GM23338 (cell line): ENCODE measurements around the gene B3GNT9. TPM values are rescaled to one million over a fixed set of nuclear protein-coding genes. Genes with fewer than 3 reads are reported as not detected.

Experiments
- ATAC-seq: fragments of 200-7000 bp; cut with Tn5 transposase; 3 replicates; pipeline ENCODE4 v1.9.1; 2020
- DNase-seq: peaks from one replicate; pipeline ENCODE4 v3.0.0-alpha.2; 2015; ENCODE audit warnings: low spot score
- H2AFZ ChIP-seq: fragments of 200-600 bp; sonication (generic); 2 replicates; pipeline ENCODE4 v1.8.0; 2016; ENCODE audit warnings: antibody characterized with exemption, mild to moderate bottlenecking, moderate library complexity
- H3F3A ChIP-seq: fragments of 200-600 bp; sonication (generic); replicated peaks from 2 replicates; pipeline ENCODE4 v1.8.0; 2017; ENCODE audit warnings: antibody characterized with exemption, mixed run types, low read depth
- H3K27ac ChIP-seq: fragments of 200-600 bp; sonication (generic); 2 replicates; pipeline ENCODE4 v1.6.1; 2016; ENCODE audit warnings: low read depth
- H3K27me3 ChIP-seq: fragments of 200-600 bp; sonication (generic); 2 replicates; pipeline ENCODE4 v1.8.0; 2016; ENCODE audit warnings: mild to moderate bottlenecking, mixed run types, moderate library complexity; ENCODE audit not compliant: insufficient read depth
- H3K36me3 ChIP-seq: fragments of 200-600 bp; sonication (generic); 2 replicates; pipeline ENCODE4 v1.8.0; 2016; ENCODE audit warnings: mild to moderate bottlenecking; ENCODE audit not compliant: insufficient read depth
- H3K4me1 ChIP-seq: fragments of 200-600 bp; sonication (generic); 2 replicates; pipeline ENCODE4 v1.8.0; 2016; ENCODE audit warnings: mild to moderate bottlenecking, moderate library complexity; ENCODE audit not compliant: insufficient read depth
- H3K4me2 ChIP-seq: fragments of 200-600 bp; sonication (generic); 2 replicates; pipeline ENCODE4 v1.7.1; 2017; ENCODE audit warnings: mixed run types
- H3K4me3 ChIP-seq: fragments of 200-600 bp; sonication (generic); 2 replicates; pipeline ENCODE4 v1.6.1; 2016; ENCODE audit warnings: mixed run types
- H3K79me2 ChIP-seq: fragments of 200-600 bp; sonication (generic); replicated peaks from 2 replicates; pipeline ENCODE4 v1.8.0; 2017; ENCODE audit warnings: mild to moderate bottlenecking; ENCODE audit not compliant: insufficient read depth
- H3K9me2 ChIP-seq: fragments of 200-600 bp; sonication (generic); 2 replicates; pipeline ENCODE4 v1.8.0; 2017; ENCODE audit not compliant: insufficient read depth
- H4K20me1 ChIP-seq: fragments of 200-600 bp; sonication (generic); replicated peaks from 2 replicates; pipeline ENCODE4 v1.8.0; 2017; ENCODE audit warnings: mild to moderate bottlenecking; ENCODE audit not compliant: insufficient read depth
- H3K27ac Mint-ChIP-seq: 2 replicates; pipeline ENCODE4 v1.8.0; 2020; ENCODE audit warnings: inconsistent platforms, mild to moderate bottlenecking, moderate library complexity, mixed read lengths
- H3K27me3 Mint-ChIP-seq: 3 replicates; pipeline ENCODE4 v1.8.0; 2022; ENCODE audit warnings: low read depth, mild to moderate bottlenecking, moderate library complexity, mixed read lengths, inconsistent platforms; ENCODE audit not compliant: insufficient read depth, poor library complexity
- H3K36me3 Mint-ChIP-seq: 3 replicates; pipeline ENCODE4 v1.8.0; 2021; ENCODE audit warnings: low read depth, mild to moderate bottlenecking, inconsistent platforms, moderate library complexity, mixed read lengths
- H3K4me1 Mint-ChIP-seq: 3 replicates; pipeline ENCODE4 v1.8.0; 2020; ENCODE audit warnings: mild to moderate bottlenecking, inconsistent platforms, mixed read lengths
- H3K4me3 Mint-ChIP-seq: 3 replicates; pipeline ENCODE4 v1.8.0; 2021; ENCODE audit warnings: moderate library complexity, mild to moderate bottlenecking, inconsistent platforms, mixed read lengths
- H3K9me3 Mint-ChIP-seq: 3 replicates; pipeline ENCODE4 v1.8.0; 2020; ENCODE audit warnings: moderate library complexity, mild to moderate bottlenecking, inconsistent platforms, mixed read lengths
- CREB1 ChIP-seq: fragments of 250-450 bp; sonication (Bioruptor Pico); IDR thresholded peaks from 2 replicates; pipeline ENCODE4 v1.5.0; 2020; ENCODE audit warnings: low read depth, mild to moderate bottlenecking, moderate library complexity
- EZH2 ChIP-seq: fragments of 200-600 bp; sonication (generic); IDR thresholded peaks from one replicate; pipeline ENCODE4 v1.8.0; 2017; ENCODE audit warnings: antibody characterized with exemption, mild to moderate bottlenecking, low read depth; ENCODE audit not compliant: unreplicated experiment
- NANOG ChIP-seq: IDR thresholded peaks from 2 replicates; pipeline ENCODE4 v1.6.1; 2016; ENCODE audit warnings: antibody characterized with exemption, borderline replicate concordance
- STAT1 ChIP-seq: IDR thresholded peaks from one replicate; pipeline ENCODE4 v1.6.1; 2016; ENCODE audit warnings: antibody characterized with exemption; ENCODE audit not compliant: unreplicated experiment
- polyA plus RNA-seq: library from polyadenylated mRNA; unstranded; fragments of >200 nt; fragmentation: Nextera tagmentation; extraction: Ambion mirVana; gene quantifications from 2 replicates; pipeline ENCODE4 v1.2.1, GENCODE V29; 2016
- total RNA-seq: library from RNA; depleted of rRNA; stranded (reverse); fragments of >200 nt; shearing (Covaris generic); gene quantifications from 2 replicates; pipeline ENCODE4 v1.2.3, GENCODE V29; 2014
- TF ChIP-seq, protein P1 (sequence below), 2 experiments: fragments of 200-600 bp in 1 of 2; sonication (generic) in 1 of 2; conservative IDR thresholded peaks; 2 replicates each; pipeline versions ENCODE4 v1.5.1 to v1.6.1; 2016 to 2017; ENCODE audit warnings: antibody characterized with exemption in 2 of 2, low read depth in 2 of 2, mild to moderate bottlenecking in 2 of 2, moderate library complexity in 1 of 2

B3GNT9 gene
- total and polyA plus RNA-seq, 2 experiments from 2014 or later, result 0.99 to 7.0 TPM

DNA sequence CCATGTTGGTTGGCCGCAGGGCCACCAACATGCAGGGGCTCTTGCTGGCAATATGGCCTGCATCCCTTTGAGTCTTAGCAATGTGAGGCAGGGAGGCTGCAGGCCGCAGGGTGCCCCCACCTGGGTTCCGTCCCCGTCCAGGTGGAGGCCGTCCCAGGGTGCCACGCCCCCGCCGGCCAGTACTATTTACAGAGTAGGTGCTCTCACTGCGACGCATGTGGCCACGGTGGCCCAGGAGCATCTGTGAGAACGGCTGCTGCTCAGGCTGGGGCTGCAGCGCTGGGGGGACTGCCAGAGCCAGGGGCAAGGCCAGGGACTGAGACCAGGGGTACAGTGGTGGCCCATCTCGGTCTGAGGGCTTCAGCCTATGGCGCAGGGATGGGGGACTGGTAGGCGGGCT, 29.4 kb upstream of the B3GNT9 start:
- ATAC-seq (no peak), DNase-seq (no peak)
- peaks cover 10% of the 10 kb centered on the region for H3K79me2 ChIP-seq
- peaks cover 19% of the 10 kb centered on the region for H3K4me1 ChIP-seq
- no peak overlapping the region for H2AFZ ChIP-seq
- H3K36me3 ChIP-seq, result no peaks in the 10 kb centered on the region
- TF ChIP-seq EZH2 (no peak), STAT1 (no peak), NANOG (no peak), CREB1 (no peak)
- H3K4me2 ChIP-seq, result no peak overlapping the region
- no peak overlapping the region for H3K4me3 Mint-ChIP-seq
- H3K4me3 ChIP-seq, result no peak overlapping the region
- peaks cover 7% of the 10 kb centered on the region; the same call in 1 of the 2 replicates for H3F3A ChIP-seq
- H3K36me3 Mint-ChIP-seq, result peaks cover 3% of the 10 kb centered on the region; the same call in 2 of the 3 replicates
- H3K27ac Mint-ChIP-seq, result no peak overlapping the region
- H3K4me1 Mint-ChIP-seq, result peaks cover 15% of the 10 kb centered on the region
- peaks cover 45% of the 10 kb centered on the region for H3K27me3 Mint-ChIP-seq
- H3K9me3 Mint-ChIP-seq, result no peaks in the 10 kb centered on the region; the same call in 1 of the 3 replicates
- peaks cover 39% of the 10 kb centered on the region for H3K27me3 ChIP-seq
- no peaks in the 10 kb centered on the region for H3K9me2 ChIP-seq
- peaks cover 4% of the 10 kb centered on the region; the same call in 1 of the 2 replicates for H4K20me1 ChIP-seq
- no peak overlapping the region for H3K27ac ChIP-seq

DNA sequence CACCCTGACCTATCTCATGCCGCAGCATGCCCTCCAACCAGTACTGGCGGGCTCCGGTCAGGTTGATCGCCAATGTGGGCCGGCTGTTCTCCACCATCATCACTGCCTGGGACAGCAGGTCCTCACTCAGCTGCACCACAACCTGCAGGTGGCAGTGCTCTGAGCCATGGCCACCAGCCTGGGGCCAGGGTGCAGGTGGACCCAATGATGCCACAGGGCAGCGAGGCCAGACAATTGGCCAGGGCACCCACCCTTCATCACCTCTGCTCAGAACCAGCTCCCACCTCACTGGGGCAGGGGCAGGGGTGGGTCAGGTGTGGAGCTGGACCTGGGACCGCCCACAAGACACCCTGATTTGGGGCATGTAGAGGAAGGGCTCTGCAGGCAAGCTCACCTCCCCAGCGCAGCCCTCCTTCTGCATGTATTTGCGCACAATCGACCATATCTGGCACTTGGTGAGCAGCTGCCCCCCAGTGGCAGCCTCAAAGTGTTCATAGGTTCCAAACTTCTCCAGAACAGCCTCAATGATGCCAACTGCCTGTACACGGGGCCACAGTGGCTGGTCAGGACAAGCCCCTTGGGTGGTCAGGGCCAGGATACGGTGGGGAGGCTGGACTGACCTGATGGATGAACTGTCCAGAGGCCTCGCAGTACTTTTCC, 28.8 kb upstream of the B3GNT9 start:
- H4K20me1 ChIP-seq, result peaks cover 4% of the 10 kb centered on the region; the same call in 1 of the 2 replicates
- DNase-seq, result no peak
- no peak overlapping the region for H2AFZ ChIP-seq
- peaks cover 10% of the 10 kb centered on the region; the same call in 1 of the 2 replicates for H3F3A ChIP-seq
- no peak overlapping the region for H3K27ac Mint-ChIP-seq
- H3K4me1 ChIP-seq, result peaks cover 17% of the 10 kb centered on the region
- TF ChIP-seq, protein P1, sequence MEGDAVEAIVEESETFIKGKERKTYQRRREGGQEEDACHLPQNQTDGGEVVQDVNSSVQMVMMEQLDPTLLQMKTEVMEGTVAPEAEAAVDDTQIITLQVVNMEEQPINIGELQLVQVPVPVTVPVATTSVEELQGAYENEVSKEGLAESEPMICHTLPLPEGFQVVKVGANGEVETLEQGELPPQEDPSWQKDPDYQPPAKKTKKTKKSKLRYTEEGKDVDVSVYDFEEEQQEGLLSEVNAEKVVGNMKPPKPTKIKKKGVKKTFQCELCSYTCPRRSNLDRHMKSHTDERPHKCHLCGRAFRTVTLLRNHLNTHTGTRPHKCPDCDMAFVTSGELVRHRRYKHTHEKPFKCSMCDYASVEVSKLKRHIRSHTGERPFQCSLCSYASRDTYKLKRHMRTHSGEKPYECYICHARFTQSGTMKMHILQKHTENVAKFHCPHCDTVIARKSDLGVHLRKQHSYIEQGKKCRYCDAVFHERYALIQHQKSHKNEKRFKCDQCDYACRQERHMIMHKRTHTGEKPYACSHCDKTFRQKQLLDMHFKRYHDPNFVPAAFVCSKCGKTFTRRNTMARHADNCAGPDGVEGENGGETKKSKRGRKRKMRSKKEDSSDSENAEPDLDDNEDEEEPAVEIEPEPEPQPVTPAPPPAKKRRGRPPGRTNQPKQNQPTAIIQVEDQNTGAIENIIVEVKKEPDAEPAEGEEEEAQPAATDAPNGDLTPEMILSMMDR (conservative IDR thresholded peaks at IDR 0.05; ENCODE audit: low read depth in 2 of 2), result peak; percentile 22 to 62; a peak in 2 of 4 replicates
- TF ChIP-seq NANOG, result no peak
- no peak overlapping the region for H3K4me3 ChIP-seq
- H3K9me3 Mint-ChIP-seq, result no peaks in the 10 kb centered on the region; the same call in 2 of the 3 replicates
- H3K36me3 Mint-ChIP-seq, result peaks cover 3% of the 10 kb centered on the region; the same call in 2 of the 3 replicates
- 0 out of 3 replicates have a peak overlapping the region, but pooled peaks have one; percentile 70 for H3K4me3 Mint-ChIP-seq
- no peak overlapping the region for H3K27ac ChIP-seq
- H3K4me1 Mint-ChIP-seq, result peaks cover 12% of the 10 kb centered on the region
- H3K27me3 ChIP-seq, result peaks cover 39% of the 10 kb centered on the region
- H3K27me3 Mint-ChIP-seq, result peaks cover 45% of the 10 kb centered on the region
- no peaks in the 10 kb centered on the region for H3K36me3 ChIP-seq
- peaks cover 10% of the 10 kb centered on the region for H3K79me2 ChIP-seq
- ATAC-seq, result no peak; the same call in 2 of the 3 replicates
- no peak overlapping the region for H3K4me2 ChIP-seq
- H3K9me2 ChIP-seq, result no peaks in the 10 kb centered on the region
